ENCODE results near the gene CACNA1E. TPM values are rescaled to one million over a fixed set of nuclear protein-coding genes. Genes with fewer than 3 reads are reported as not detected.

The CACNA1E gene
- total RNA-seq, 1 experiment from 2014 or later: 0.46 TPM

DNA sequence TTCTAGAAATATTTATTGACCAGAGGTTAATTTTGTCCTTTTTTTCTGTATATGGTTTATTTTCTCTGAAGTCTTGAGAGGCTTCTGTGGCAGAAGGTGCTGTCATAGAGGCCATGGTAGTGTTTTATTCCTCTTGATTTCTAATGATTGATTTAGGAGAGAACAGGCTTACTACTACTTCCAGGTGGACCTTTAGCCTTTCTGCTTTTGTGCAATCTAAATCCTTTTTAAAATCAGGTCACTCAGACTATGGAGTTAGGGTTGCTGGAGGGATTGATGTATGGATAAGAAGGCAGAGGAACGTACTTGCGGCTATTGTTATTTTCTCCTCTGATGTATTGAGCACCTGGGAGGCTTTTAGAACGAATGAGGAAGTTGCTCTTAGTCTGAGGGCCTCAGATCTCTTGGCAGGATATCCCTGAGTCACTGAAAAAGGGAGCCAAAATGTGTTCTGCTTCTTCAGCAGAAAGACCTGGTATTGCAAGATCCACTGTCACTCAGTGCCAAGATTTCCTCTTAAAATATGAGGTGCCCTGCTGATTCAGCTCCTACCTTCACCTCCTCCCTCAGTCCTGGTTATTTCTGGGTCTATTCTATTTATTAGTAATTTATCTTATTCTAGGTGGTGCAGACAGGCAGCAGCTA is 300.8 kb downstream of the CACNA1E start:
- Histone ChIP-seq H2BK5ac (ENCODE audit: insufficient read length, low read length) (no peak overlapping the region), H3K79me2 (ENCODE audit: insufficient read depth, low read length) (no peaks in the 10 kb centered on the region), H3K27me3 (ENCODE audit: insufficient read depth, low read length) (no peaks in the 10 kb centered on the region), H3T11ph (ENCODE audit: low read length) (no peak overlapping the region), H3K79me1 (ENCODE audit: insufficient read depth, low read depth, low read length, poor library complexity, severe bottlenecking) (no peaks in the 10 kb centered on the region), H3K9me3 (ENCODE audit: control insufficient read depth, low read depth, low read length) (no peaks in the 10 kb centered on the region), H3K4me1 (ENCODE audit: insufficient read depth, low read length) (peaks cover 3% of the 10 kb centered on the region; the same call in 1 of the 2 replicates), H3K27ac (ENCODE audit: insufficient read length, low read depth, low read length) (no peak overlapping the region), H4K91ac (ENCODE audit: insufficient read length, low read depth, low read length) (no peak overlapping the region), H3K56ac (ENCODE audit: insufficient read length, low read depth, low read length) (no peak overlapping the region), H3K4me2 (ENCODE audit: insufficient read depth, insufficient read length, low read length) (no peak overlapping the region), H4K8ac (replicated peaks; ENCODE audit: insufficient read length, low read depth, low read length) (no peak overlapping the region), H3K18ac (ENCODE audit: insufficient read length, low read depth, low read length) (no peak overlapping the region), H4K5ac (ENCODE audit: insufficient read length, low read depth, low read length) (no peak overlapping the region), H2BK12ac (ENCODE audit: insufficient read length, low read depth, low read length) (no peak overlapping the region), H3K4ac (ENCODE audit: low read depth, low read length) (no peak overlapping the region), H2AFZ (ENCODE audit: low read length) (no peak overlapping the region), H3K14ac (ENCODE audit: insufficient read depth, low read length) (no peak overlapping the region), H3K23ac (ENCODE audit: insufficient read length, low read depth, low read length) (no peak overlapping the region), H2AK5ac (ENCODE audit: insufficient read length, low read length) (no peak overlapping the region), H2BK15ac (ENCODE audit: low read depth, low read length) (no peak overlapping the region), H2BK120ac (ENCODE audit: low read depth, low read length, poor library complexity, severe bottlenecking) (no peak overlapping the region), H4K20me1 (ENCODE audit: control insufficient read depth, insufficient read depth, insufficient read length) (no peaks in the 10 kb centered on the region), H2BK20ac (ENCODE audit: low read depth, low read length, poor library complexity, severe bottlenecking) (no peak overlapping the region), H3K23me2 (ENCODE audit: insufficient read length, low read depth, low read length, poor library complexity, severe bottlenecking) (no peaks in the 10 kb centered on the region), H3K9ac (ENCODE audit: extremely low read depth, insufficient read length, low read length) (no peak overlapping the region)
- peak overlapping the region in 1 of 3 experiments; percentile 7; a peak in 1 of 7 replicates for H3K27ac Mint-ChIP-seq
- H3K4me3 Mint-ChIP-seq: no peak overlapping the region
- H3K27me3 Mint-ChIP-seq (ENCODE audit: low read depth): peaks cover 1% of the 10 kb centered on the region; the same call in 1 of the 2 replicates
- no peaks in the 10 kb centered on the region for H3K9me3 Mint-ChIP-seq
- WGBS (ENCODE audit: extremely low coverage, insufficient read length, low lambda C conversion rate): no CpG with 5 or more reads among the region's 3 CpGs
- H3K4me1 Mint-ChIP-seq: peaks cover 15 to 16% of the 10 kb centered on the region in 2 experiments
- TF ChIP-seq, protein P1, sequence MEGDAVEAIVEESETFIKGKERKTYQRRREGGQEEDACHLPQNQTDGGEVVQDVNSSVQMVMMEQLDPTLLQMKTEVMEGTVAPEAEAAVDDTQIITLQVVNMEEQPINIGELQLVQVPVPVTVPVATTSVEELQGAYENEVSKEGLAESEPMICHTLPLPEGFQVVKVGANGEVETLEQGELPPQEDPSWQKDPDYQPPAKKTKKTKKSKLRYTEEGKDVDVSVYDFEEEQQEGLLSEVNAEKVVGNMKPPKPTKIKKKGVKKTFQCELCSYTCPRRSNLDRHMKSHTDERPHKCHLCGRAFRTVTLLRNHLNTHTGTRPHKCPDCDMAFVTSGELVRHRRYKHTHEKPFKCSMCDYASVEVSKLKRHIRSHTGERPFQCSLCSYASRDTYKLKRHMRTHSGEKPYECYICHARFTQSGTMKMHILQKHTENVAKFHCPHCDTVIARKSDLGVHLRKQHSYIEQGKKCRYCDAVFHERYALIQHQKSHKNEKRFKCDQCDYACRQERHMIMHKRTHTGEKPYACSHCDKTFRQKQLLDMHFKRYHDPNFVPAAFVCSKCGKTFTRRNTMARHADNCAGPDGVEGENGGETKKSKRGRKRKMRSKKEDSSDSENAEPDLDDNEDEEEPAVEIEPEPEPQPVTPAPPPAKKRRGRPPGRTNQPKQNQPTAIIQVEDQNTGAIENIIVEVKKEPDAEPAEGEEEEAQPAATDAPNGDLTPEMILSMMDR (conservative IDR thresholded peaks at IDR 0.05): no peak
- H3K36me3 Mint-ChIP-seq (ENCODE audit: insufficient read depth in 1 of 3, low read depth in 3 of 3): no peaks in the 10 kb centered on the region; a peak in 1 of 7 replicates
- no peak for DNase-seq
